HL-60 (cell line): ENCODE data around the gene TNFRSF17.

Experiments used
- DNase-seq, 2 experiments: peaks; one replicate each; pipeline ENCODE4 v3.0.0-alpha.2; 2010 to 2020; ENCODE audit warnings: low read depth in 1 of 2, low spot score in 1 of 2
- H3K27ac ChIP-seq: fragments of 250-450 bp; sonication (Bioruptor Pico); replicated peaks from 2 replicates; pipeline ENCODE4 v1.5.1; 2020; ENCODE audit warnings: mild to moderate bottlenecking, moderate library complexity
- H3K27me3 ChIP-seq: fragments of 250-450 bp; sonication (Bioruptor Pico); 2 replicates; pipeline ENCODE4 v1.5.1; 2021; ENCODE audit warnings: mild to moderate bottlenecking, moderate library complexity; ENCODE audit not compliant: insufficient read depth, poor library complexity, severe bottlenecking
- H3K4me3 ChIP-seq: replicated peaks from 2 replicates; pipeline ENCODE4 v1.5.1; 2011; ENCODE audit warnings: mild to moderate bottlenecking, control low read depth, low read length; ENCODE audit not compliant: insufficient read depth
- CTCF ChIP-seq: IDR thresholded peaks from one replicate; pipeline ENCODE4 v1.5.1; 2011; ENCODE audit warnings: low read length, control low read depth, inconsistent platforms; ENCODE audit not compliant: insufficient read depth
- GABPA ChIP-seq: IDR thresholded peaks from 2 replicates; pipeline ENCODE4 v1.6.1; 2012; ENCODE audit warnings: low read depth
- POLR2AphosphoS5 ChIP-seq: IDR thresholded peaks from 2 replicates; pipeline ENCODE4 v1.6.1; 2012; ENCODE audit warnings: low read depth
- REST ChIP-seq: IDR thresholded peaks from 2 replicates; pipeline ENCODE4 v1.6.1; 2012; ENCODE audit warnings: low read depth; ENCODE audit not compliant: insufficient replicate concordance
- SPI1 ChIP-seq: IDR thresholded peaks from 2 replicates; pipeline ENCODE4 v1.6.1; 2012; ENCODE audit warnings: low read depth, mild to moderate bottlenecking, borderline replicate concordance

TNFRSF17 gene

GRCh38 chr16:12010388-12011251, 45.6 kb downstream of the TNFRSF17 start:
- DNase-seq: peak in 1 of 2 experiments; percentile 39
- Histone ChIP-seq H3K4me3 (no peak overlapping the region), H3K27me3 (no peaks in the 10 kb centered on the region), H3K27ac (peak overlapping the region; percentile 47)
- TF ChIP-seq CTCF (no peak), SPI1 (no peak), GABPA (no peak), REST (no peak), POLR2AphosphoS5 (no peak)

DNA sequence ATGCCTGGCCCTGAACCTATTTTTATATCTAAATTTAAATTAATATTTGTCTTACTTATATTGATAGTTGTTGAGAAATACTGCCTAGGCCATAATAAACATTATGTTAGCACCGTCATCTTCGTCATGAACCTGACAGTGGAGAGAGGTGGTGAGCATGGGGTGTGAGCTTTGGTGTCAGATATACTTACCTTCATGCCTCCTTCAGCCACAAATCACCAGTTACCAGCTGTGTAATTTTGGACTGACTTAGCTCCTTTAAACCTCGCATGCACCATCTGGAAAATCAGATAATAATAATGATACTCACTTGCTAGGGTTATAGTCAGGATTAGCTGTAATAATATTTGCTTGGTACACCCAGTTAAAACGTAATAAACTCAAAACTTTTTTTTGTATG, 46.6 kb downstream of the TNFRSF17 start:
- Histone ChIP-seq H3K27ac (peak overlapping the region; percentile 47; the same call in 1 of the 2 replicates), H3K27me3 (no peaks in the 10 kb centered on the region), H3K4me3 (no peak overlapping the region)
- no peak for DNase-seq
- no peak for TF ChIP-seq GABPA
- TF ChIP-seq CTCF: no peak
- TF ChIP-seq POLR2AphosphoS5: no peak
- TF ChIP-seq REST: no peak
- no peak for TF ChIP-seq SPI1

DNA sequence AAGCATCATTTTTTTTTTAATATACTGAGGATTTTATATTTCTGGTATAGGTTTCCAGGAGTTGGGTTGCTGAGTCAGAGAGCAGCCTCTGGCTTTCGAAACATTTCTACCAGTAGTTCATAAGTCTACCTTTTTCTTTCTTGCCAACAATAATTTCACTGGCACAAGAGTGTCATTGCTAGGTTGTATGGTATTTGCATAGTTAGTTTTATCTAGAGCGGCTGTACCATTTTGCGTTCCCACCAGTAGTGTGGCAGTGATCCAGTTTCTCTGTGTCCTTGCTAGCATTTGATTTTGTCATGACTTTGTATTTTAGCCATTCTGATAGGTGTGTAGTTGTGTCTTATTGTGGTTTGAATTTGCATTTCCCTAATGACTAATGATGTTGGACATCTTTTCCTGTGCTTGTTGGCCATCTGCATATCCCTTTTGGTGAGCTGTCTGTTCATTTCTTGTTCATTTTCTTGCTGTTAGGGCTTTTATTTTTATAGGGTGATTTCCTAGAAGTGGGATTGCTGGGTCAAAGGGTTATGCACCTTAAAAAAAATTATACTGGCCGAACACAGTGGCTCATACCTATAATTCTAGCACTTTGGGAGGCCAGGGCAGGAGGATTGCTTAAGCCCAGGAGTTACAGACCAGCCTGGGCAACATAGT, 51.4 kb downstream of the TNFRSF17 start:
- Histone ChIP-seq H3K27me3 (no peaks in the 10 kb centered on the region), H3K27ac (no peak overlapping the region), H3K4me3 (no peak overlapping the region)
- TF ChIP-seq POLR2AphosphoS5 (no peak), SPI1 (no peak), CTCF (no peak), GABPA (no peak), REST (no peak)
- no peak for DNase-seq
